K562 (cell line): Measurements from ENCODE around the gene STK24. TPM values are rescaled to one million over a fixed set of nuclear protein-coding genes. Genes with fewer than 3 reads are reported as not detected.

ENCODE experiments used
- JUNB ChIP-seq: fragments of 450-650 bp; formaldehyde crosslinking; conservative IDR thresholded peaks from 2 replicates; pipeline ENCODE4 v1.4.0; 2020; ENCODE audit warnings: mild to moderate bottlenecking
- NCOR1 ChIP-seq: fragments of 450-650 bp; IDR thresholded peaks from 2 replicates; pipeline ENCODE4 v1.6.1; 2016; ENCODE audit warnings: mild to moderate bottlenecking, moderate library complexity
- NR3C1 ChIP-seq: sonication (generic); formaldehyde crosslinking; IDR thresholded peaks from 2 replicates; pipeline ENCODE4 v1.8.1; 2022; ENCODE audit warnings: missing genetic modification reagents
- XRCC4 ChIP-seq: IDR thresholded peaks from one replicate; pipeline ENCODE4 v1.6.1; 2011; ENCODE audit not compliant: insufficient read depth, insufficient read length; ENCODE audit errors: extremely low read depth
- ZC3H4 ChIP-seq: sonication (generic); formaldehyde crosslinking; IDR thresholded peaks from 2 replicates; pipeline ENCODE4 v1.9.0; 2021; ENCODE audit warnings: missing genetic modification reagents, borderline replicate concordance
- ZNF668 ChIP-seq: fragments of 250-450 bp; sonication (Bioruptor Pico); IDR thresholded peaks from 2 replicates; pipeline ENCODE4 v1.8.0; 2022; ENCODE audit warnings: mild to moderate bottlenecking, inconsistent platforms
- polyA plus RNA-seq, 8 experiments: library from polyadenylated mRNA; depleted of rRNA in 4 of 8; stranded (reverse) in 5 of 8; unstranded in 3 of 8; fragments of >200 nt; fragmentation: Nextera tagmentation in 2 of 8; fragmentation: Illumina TruSeq in 1 of 8; extraction: Ambion mirVana in 2 of 8; extraction: Trizol in 1 of 8; gene quantifications; 2 replicates each; pipeline versions ENCODE4 v1.2.1 to v1.2.3, GENCODE V29; 2011 to 2014; ENCODE audit warnings: inconsistent platforms in 1 of 8, missing spikeins in 1 of 8
- total RNA-seq, 7 experiments: library from RNA; depleted of rRNA in 6 of 7; stranded (reverse); fragments of >200 nt in 6 of 7; fragmentation: Illumina TruSeq in 2 of 7; extraction: Trizol in 2 of 7; gene quantifications; 2 replicates each; pipeline versions ENCODE4 v1.2.1 to v1.2.3, GENCODE V29; 2011 to 2021; ENCODE audit warnings: low replicate concordance in 1 of 7
- TF ChIP-seq, protein P1 (sequence below): fragments of 450-650 bp; formaldehyde crosslinking; IDR thresholded peaks from 2 replicates; pipeline ENCODE4 v1.4.0; 2022; ENCODE audit warnings: missing genetic modification characterization
- TF ChIP-seq, protein P2 (sequence below): fragments of 450-650 bp; IDR thresholded peaks from 2 replicates; pipeline ENCODE4 v1.6.1; 2016; ENCODE audit warnings: antibody characterized with exemption
- TF ChIP-seq, protein P3 (sequence below): fragments of 250-450 bp; sonication (Bioruptor Pico); IDR thresholded peaks from 2 replicates; pipeline ENCODE4 v1.5.0; 2021; ENCODE audit warnings: mild to moderate bottlenecking, moderate library complexity
- TF ChIP-seq, protein P4 (sequence below): fragments of 250-450 bp; sonication (Bioruptor Pico); IDR thresholded peaks from 2 replicates; pipeline ENCODE4 v1.4.0; 2020; ENCODE audit warnings: mild to moderate bottlenecking
- TF ChIP-seq, protein P5 (sequence below): fragments of 200-400 bp; formaldehyde crosslinking; IDR thresholded peaks from 2 replicates; pipeline ENCODE4 v1.6.1; 2017; ENCODE audit warnings: mild to moderate bottlenecking, low read depth, low read length, moderate library complexity
- TF ChIP-seq, protein P6 (sequence below): sonication (generic); formaldehyde crosslinking; IDR thresholded peaks from 2 replicates; pipeline ENCODE4 v1.8.1; 2023; ENCODE audit warnings: mild to moderate bottlenecking, missing genetic modification reagents
- TF ChIP-seq, protein P7 (sequence below): fragments of 450-650 bp; formaldehyde crosslinking; IDR thresholded peaks from 2 replicates; pipeline ENCODE4 v1.4.0; 2020; ENCODE audit warnings: mild to moderate bottlenecking

STK24 gene
- total and polyA plus RNA-seq, 9 of the 15 experiments (the other 6 are each of a cell fraction or from before 2014, with no cell fraction given) = 3.8 to 78.4 (median 28.2) TPM

DNA sequence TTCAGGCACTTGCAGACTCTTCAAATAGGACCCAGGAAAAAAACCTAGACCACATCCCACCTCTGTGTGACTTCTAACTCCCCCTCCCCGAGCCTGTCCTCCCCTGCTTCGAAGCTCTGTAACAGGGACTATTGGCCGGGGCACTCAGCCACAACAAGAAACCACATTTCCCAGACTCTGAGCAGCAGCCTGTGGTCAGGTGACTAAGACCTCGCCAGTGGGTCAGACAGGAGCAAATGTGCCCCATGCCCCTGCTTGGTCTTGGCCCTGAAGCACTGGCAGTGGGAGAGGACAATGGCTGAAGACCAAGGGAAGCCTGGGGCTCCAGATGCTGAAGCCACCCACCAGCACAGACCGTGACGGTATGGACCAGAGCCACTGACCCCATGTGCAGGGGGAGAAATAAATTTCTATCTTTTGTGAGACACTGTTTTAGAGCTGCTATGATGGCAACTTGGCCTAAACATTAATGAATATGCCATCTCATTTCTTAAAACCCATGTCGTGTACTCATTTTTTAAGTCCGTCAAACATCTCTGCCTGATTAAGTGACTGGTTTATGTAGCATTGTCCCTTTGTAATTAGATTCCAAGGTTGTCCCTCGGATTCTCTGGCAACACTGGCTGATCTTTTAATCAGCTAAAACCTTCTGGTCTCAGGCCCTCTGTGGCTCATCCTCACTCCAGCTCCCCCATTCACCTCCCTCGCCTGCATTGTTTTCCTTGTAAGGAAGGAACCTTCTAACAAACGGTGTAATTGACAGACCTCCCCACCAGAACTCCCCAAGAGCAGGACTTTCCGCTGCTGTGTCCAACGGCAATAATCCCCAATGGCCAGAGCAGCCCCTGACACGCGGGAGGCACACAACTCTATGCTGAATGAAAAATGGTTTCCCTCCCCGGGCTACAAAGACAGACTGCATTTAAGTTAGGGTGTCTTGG lies 98.4 kb downstream of the STK24 start (continued):
- TF ChIP-seq, protein P1, sequence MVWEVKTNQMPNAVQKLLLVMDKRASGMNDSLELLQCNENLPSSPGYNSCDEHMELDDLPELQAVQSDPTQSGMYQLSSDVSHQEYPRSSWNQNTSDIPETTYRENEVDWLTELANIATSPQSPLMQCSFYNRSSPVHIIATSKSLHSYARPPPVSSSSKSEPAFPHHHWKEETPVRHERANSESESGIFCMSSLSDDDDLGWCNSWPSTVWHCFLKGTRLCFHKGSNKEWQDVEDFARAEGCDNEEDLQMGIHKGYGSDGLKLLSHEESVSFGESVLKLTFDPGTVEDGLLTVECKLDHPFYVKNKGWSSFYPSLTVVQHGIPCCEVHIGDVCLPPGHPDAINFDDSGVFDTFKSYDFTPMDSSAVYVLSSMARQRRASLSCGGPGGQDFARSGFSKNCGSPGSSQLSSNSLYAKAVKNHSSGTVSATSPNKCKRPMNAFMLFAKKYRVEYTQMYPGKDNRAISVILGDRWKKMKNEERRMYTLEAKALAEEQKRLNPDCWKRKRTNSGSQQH = no peak
- TF ChIP-seq NR3C1 (CRISPR knock-in tag) (no peak), NCOR1 (0 out of 2 replicates have a peak, but pooled peaks have one; percentile 33), ZNF668 (CRISPR knock-in tag) (no peak), XRCC4 (no peak), JUNB (no peak), ZC3H4 (CRISPR knock-in tag) (no peak)
- TF ChIP-seq, protein P2, sequence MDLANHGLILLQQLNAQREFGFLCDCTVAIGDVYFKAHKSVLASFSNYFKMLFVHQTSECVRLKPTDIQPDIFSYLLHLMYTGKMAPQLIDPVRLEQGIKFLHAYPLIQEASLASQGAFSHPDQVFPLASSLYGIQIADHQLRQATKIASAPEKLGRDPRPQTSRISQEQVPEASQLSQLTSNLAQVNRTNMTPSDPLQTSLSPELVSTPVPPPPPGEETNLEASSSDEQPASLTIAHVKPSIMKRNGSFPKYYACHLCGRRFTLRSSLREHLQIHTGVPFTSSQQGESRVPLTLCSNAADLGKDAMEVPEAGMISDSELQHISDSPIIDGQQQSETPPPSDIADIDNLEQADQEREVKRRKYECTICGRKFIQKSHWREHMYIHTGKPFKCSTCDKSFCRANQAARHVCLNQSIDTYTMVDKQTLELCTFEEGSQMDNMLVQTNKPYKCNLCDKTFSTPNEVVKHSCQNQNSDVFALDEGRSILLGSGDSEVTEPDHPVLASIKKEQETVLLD = no peak
- TF ChIP-seq, protein P3, sequence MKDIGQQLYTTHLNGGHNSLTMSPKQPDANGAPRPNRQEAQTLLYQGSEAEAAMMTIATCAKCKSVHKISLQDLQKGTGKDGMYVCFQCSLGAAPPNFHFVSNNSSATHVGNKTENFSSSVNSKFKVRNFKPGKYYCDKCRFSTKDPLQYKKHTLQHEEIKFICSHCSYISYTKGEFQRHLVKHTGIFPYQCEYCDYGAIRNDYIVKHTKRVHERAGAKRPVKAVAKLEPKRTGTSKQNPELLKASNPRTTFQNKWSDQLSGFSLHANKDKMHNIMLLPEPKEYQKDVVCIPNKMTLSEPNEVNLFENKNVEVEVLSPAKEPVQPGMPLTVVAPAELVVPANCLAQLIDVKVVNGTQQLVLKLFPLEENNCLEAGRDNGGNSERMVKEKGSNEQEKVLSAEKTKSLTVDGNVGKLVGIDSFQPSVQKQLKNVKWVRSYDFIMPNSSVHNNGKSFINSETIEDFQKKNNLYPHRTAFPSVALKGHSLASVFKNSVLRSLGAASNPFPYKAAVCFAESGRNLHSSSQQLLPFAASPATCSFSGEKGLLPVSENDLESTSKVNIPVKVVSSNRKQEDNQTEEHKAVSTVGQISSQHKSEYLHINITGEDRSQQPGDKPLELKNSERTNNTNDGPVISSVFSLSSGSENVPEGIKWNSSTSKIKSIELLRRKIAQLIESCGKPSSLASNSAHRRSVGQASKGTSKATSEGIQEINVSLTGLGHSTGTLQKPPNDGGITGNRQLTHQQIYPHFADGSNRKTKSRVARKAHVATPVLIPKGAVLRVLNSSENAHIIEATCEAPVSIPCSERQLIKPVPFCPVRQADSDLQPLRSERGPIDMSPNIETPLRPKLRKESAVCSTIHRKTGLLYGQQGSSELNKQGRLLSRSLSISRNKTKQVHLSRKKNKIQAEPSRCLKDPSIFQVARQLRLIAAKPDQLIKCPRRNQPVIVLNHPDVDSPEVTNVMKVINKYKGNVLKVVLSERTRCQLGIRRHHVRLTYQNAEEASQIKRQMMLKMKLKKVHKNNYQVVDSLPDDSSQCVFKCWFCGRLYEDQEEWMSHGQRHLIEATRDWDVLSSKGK = no peak
- TF ChIP-seq, protein P4, sequence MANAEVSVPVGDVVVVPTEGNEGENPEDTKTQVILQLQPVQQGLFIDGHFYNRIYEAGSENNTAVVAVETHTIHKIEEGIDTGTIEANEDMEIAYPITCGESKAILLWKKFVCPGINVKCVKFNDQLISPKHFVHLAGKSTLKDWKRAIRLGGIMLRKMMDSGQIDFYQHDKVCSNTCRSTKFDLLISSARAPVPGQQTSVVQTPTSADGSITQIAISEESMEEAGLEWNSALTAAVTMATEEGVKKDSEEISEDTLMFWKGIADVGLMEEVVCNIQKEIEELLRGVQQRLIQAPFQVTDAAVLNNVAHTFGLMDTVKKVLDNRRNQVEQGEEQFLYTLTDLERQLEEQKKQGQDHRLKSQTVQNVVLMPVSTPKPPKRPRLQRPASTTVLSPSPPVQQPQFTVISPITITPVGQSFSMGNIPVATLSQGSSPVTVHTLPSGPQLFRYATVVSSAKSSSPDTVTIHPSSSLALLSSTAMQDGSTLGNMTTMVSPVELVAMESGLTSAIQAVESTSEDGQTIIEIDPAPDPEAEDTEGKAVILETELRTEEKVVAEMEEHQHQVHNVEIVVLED (CRISPR knock-in tag) = no peak
- TF ChIP-seq, protein P5, sequence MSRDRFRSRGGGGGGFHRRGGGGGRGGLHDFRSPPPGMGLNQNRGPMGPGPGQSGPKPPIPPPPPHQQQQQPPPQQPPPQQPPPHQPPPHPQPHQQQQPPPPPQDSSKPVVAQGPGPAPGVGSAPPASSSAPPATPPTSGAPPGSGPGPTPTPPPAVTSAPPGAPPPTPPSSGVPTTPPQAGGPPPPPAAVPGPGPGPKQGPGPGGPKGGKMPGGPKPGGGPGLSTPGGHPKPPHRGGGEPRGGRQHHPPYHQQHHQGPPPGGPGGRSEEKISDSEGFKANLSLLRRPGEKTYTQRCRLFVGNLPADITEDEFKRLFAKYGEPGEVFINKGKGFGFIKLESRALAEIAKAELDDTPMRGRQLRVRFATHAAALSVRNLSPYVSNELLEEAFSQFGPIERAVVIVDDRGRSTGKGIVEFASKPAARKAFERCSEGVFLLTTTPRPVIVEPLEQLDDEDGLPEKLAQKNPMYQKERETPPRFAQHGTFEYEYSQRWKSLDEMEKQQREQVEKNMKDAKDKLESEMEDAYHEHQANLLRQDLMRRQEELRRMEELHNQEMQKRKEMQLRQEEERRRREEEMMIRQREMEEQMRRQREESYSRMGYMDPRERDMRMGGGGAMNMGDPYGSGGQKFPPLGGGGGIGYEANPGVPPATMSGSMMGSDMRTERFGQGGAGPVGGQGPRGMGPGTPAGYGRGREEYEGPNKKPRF = no peak
- TF ChIP-seq, protein P6, sequence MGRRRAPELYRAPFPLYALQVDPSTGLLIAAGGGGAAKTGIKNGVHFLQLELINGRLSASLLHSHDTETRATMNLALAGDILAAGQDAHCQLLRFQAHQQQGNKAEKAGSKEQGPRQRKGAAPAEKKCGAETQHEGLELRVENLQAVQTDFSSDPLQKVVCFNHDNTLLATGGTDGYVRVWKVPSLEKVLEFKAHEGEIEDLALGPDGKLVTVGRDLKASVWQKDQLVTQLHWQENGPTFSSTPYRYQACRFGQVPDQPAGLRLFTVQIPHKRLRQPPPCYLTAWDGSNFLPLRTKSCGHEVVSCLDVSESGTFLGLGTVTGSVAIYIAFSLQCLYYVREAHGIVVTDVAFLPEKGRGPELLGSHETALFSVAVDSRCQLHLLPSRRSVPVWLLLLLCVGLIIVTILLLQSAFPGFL = no peak
- TF ChIP-seq, protein P7, sequence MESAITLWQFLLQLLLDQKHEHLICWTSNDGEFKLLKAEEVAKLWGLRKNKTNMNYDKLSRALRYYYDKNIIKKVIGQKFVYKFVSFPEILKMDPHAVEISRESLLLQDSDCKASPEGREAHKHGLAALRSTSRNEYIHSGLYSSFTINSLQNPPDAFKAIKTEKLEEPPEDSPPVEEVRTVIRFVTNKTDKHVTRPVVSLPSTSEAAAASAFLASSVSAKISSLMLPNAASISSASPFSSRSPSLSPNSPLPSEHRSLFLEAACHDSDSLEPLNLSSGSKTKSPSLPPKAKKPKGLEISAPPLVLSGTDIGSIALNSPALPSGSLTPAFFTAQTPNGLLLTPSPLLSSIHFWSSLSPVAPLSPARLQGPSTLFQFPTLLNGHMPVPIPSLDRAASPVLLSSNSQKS = no peak
